VCaP (cell line): ENCODE data around the gene HLX.
A peak's percentile ranks its signal among the peaks of the same experiment; 100 is the strongest.

Experiments used
- H3K27ac ChIP-seq: fragments of 450-650 bp; 2 replicates; pipeline ENCODE4 v1.5.1; 2017
- TF ChIP-seq, protein P1 (sequence below): fragments of 450-650 bp; conservative IDR thresholded peaks from 2 replicates; pipeline ENCODE4 v1.5.1; 2017; ENCODE audit warnings: mild to moderate bottlenecking, moderate library complexity

The HLX gene

DNA sequence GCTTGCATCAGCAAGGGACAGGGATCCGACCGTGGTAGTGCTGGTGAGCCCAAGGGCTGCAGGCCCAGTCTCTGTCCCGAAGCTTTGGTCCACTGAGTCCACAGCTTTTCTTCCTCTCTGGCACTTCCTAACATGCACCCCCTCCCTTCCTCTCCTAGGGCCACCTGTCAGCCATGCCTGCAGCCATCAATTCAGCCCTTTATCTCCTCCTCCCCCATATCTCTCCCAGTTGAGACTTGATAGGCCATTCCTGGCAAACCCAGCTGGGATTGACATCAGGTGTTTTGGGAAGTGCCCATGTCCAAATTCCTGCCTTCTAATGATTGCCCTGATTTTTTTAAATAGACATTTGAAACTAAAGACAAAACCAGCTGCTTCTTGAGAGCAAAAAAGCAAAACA lies 25.6 kb downstream of the HLX start:
- TF ChIP-seq, protein P1, sequence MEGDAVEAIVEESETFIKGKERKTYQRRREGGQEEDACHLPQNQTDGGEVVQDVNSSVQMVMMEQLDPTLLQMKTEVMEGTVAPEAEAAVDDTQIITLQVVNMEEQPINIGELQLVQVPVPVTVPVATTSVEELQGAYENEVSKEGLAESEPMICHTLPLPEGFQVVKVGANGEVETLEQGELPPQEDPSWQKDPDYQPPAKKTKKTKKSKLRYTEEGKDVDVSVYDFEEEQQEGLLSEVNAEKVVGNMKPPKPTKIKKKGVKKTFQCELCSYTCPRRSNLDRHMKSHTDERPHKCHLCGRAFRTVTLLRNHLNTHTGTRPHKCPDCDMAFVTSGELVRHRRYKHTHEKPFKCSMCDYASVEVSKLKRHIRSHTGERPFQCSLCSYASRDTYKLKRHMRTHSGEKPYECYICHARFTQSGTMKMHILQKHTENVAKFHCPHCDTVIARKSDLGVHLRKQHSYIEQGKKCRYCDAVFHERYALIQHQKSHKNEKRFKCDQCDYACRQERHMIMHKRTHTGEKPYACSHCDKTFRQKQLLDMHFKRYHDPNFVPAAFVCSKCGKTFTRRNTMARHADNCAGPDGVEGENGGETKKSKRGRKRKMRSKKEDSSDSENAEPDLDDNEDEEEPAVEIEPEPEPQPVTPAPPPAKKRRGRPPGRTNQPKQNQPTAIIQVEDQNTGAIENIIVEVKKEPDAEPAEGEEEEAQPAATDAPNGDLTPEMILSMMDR, result no peak
- no peak overlapping the region for H3K27ac ChIP-seq

DNA sequence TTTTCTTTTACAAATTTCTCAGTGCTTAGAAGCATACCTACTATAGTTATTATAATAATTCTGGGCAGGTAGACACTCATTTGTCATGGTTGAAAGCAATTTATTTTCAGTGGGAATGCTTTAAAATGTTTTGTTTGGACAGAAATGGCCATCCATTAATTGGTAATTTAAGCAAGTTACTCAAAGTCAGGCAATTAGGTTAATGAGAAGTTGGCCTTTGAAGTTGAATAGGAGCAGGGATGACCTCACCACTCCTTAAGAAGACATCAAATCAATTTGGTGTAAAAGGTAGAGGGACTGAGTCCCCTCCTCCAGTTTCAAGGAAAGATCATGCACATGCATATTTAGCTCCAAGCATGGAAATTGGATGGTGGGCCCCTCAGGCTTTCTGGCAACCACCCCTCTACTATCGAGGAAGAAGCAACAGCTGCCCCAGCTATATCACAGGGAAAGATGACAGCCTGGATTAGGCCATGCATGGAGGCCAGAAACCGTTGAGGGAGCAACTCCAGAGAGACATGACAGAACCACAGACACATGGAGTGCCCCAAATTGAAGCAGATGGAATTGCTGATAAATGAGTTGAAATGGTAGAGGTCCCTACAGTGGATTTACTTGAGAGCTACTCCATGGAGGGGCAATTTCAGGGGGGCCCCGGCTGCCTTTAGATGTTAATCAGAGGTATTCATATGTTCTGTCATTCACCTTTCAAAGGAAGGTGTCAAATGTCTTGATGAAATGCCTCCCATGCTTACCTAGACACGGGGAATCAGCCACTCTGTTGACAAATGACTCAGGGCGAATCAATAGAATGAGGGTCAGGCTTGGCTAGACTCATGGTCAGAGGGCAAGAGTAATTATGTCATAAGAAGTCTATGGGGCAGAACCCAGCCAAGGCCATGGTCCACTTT lies 26.7 kb downstream of the HLX start:
- peak overlapping the region; percentile 68 for H3K27ac ChIP-seq
- TF ChIP-seq, protein P1, result no peak

- H3K27ac ChIP-seq, result peak overlapping the region; percentile 68
- TF ChIP-seq, protein P1, result no peak
Observed at GRCh38 chr1:220906561-220907334, 27.5 kb downstream of the HLX start.

DNA sequence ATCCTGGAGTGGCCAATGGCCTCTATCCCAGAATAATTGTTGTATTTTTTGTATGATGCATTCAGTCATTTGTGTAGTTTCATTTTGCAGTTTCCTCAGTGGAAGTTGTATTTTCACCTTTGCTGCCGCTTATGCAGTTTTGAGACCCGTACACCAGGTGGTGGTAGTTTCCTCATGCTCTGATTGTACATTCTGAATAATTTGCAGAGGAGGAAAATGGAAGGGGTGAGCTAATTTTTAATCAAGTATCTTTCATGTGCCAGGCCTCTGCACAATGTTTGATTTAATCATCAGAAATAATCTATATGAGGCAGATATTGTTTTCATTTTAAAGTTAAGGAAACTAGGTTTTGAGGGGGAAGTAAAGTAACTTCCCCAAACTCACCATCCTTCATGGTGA lies 29.5 kb downstream of the HLX start:
- TF ChIP-seq, protein P1, result peak; percentile 83

DNA sequence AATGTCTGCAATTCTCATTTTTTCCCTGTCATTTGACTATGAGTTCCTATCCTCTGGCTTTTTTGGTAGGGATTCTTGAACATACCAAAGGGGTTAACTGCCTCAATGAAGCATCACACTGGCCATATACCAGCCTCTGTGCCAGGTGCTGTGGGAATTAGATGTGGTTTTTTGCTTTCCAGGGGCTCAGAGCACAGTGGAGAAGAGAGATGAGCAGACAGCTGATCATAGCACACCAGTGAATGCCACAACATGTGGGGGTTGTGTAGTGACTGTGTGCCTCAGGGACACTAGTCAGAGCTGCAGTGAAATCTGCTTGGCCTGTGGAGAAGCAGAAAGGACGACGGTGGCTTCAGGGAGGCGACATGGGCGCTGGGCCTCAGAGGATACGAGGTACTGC lies 30.8 kb downstream of the HLX start:
- TF ChIP-seq, protein P1, result no peak

More for the DNA sequence above, 29.5 kb downstream of the HLX start:
- no peak overlapping the region; the same call in 1 of the 2 replicates for H3K27ac ChIP-seq

DNA sequence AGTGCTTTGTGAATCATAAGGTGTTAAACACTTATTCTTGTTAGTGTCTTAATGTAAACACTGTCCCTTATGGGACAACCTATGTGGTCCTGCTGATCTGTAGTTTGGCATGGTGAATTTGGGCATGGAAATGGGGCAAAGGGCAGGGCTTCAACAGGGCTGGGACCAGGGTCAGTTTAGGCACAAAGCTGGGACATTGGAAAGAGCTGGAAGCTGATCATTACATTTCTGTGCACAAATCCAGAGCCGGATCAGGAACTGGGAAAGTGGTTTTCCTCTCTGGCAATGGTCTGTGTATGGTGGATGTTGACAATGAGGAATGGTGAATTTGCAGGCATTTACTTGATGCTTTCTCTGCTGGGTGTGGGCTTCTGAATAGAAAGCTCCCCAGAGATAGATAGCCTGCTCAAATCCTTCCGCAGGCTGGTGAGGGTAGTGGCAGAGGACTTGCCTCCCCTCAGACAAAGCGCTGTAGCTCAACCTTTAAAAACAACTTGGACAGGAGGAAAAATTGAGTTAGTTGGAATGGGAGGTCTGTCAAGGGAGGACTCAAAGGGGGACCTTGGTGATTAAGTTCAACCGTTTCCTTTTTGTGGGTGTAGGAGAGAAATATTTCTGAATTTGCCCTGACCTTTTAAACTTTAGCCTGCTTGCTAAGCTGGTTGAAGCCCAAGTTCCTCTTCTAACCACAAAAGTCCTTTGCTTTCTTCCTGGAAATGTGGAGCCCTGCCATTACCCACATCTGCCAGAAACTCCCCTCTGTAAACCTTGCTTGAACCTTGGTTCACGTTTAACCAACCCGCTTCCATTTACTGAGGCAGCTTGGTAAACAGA lies 35.3 kb downstream of the HLX start:
- TF ChIP-seq, protein P1, result no peak
- H3K27ac ChIP-seq, result no peak overlapping the region

More for the DNA sequence above, 30.8 kb downstream of the HLX start:
- no peak overlapping the region for H3K27ac ChIP-seq
